Measurements from ENCODE around the gene FGFBP2.

FGFBP2 gene

GRCh38 chr4:15965325-15965724, 2.4 kb upstream of the FGFBP2 start:
- DNase-seq, result no peak

- no peak for DNase-seq
Measured at GRCh38 chr4:15964159-15964558, 1.2 kb upstream of the FGFBP2 start.

- DNase-seq, result no peak
Measured at GRCh38 chr4:15963576-15963975, 601 bp upstream of the FGFBP2 start.

GRCh38 chr4:15961781-15962510, 1.0 kb downstream of the FGFBP2 start:
- DNase-seq, result no peak

GRCh38 chr4:15958562-15958961, 4.4 kb downstream of the FGFBP2 start:
- DNase-seq, result no peak

- DNase-seq, result peak; percentile 19 to 27
Measured at GRCh38 chr4:15956179-15956850, 6.7 kb downstream of the FGFBP2 start.

- no peak for DNase-seq
Measured at GRCh38 chr4:15955670-15956069, 7.3 kb downstream of the FGFBP2 start.

- no peak for DNase-seq
Measured at GRCh38 chr4:15953625-15954024, 9.3 kb downstream of the FGFBP2 start.

- no peak for DNase-seq
Measured at GRCh38 chr4:15951781-15952180, 11.2 kb downstream of the FGFBP2 start.

GRCh38 chr4:15948826-15949225, 14.1 kb downstream of the FGFBP2 start:
- DNase-seq, result no peak

GRCh38 chr4:15947684-15948083, 15.3 kb downstream of the FGFBP2 start:
- DNase-seq, result no peak

- no peak for DNase-seq
Measured at GRCh38 chr4:15945516-15945915, 17.5 kb downstream of the FGFBP2 start.

GRCh38 chr4:15944895-15945294, 18.1 kb downstream of the FGFBP2 start:
- DNase-seq, result no peak

- DNase-seq, result no peak
Measured at GRCh38 chr4:15942283-15942682, 20.7 kb downstream of the FGFBP2 start.

GRCh38 chr4:15938640-15939039, 24.3 kb downstream of the FGFBP2 start, which contains the start of gene FGFBP1:
FGFBP1 (minus strand) TSS chr4:15938740; CDS start chr4:15936632, 2,108 bp downstream.
- no peak for DNase-seq

GRCh38 chr4:15938182-15938581, 24.8 kb downstream of the FGFBP2 start:
- no peak for DNase-seq

GRCh38 chr4:15936495-15936894, 26.5 kb downstream of the FGFBP2 start:
- DNase-seq, result no peak

GRCh38 chr4:15935504-15936402, 27.2 kb downstream of the FGFBP2 start:
- no peak for DNase-seq

GRCh38 chr4:15934259-15934658, 28.7 kb downstream of the FGFBP2 start:
- no peak for DNase-seq

GRCh38 chr4:15931451-15932210, 31.3 kb downstream of the FGFBP2 start:
- no peak for DNase-seq

- no peak for DNase-seq
Measured at GRCh38 chr4:15930314-15930713, 32.7 kb downstream of the FGFBP2 start.

- DNase-seq, result no peak
Measured at GRCh38 chr4:15929540-15929939, 33.4 kb downstream of the FGFBP2 start.

- no peak for DNase-seq
Measured at GRCh38 chr4:15928883-15929282, 34.1 kb downstream of the FGFBP2 start.
